ENCODE data around the gene CCNY. TPM values are rescaled to one million over a fixed set of nuclear protein-coding genes. Genes with fewer than 3 reads are reported as not detected.

CCNY gene
- total RNA-seq, 2 experiments from 2014 or later = 64.9 to 66.9 TPM

GRCh38 chr10:35371731-35372130 lies 35.4 kb downstream of the CCNY start:
- H3K27ac Mint-ChIP-seq = no peak overlapping the region
- TF ChIP-seq CTCF (IDR thresholded peaks at IDR 0.05) = no peak
- no peaks in the 10 kb centered on the region for H3K27me3 Mint-ChIP-seq
- DNase-seq (no peak), ATAC-seq (ENCODE audit: poor library complexity) (no peak)
- Histone ChIP-seq H3K9me3 (ENCODE audit: control insufficient read depth in 1 of 2, insufficient read depth in 1 of 2, low read length in 2 of 2) (no peaks in the 10 kb centered on the region), H3K4me1 (ENCODE audit: insufficient read depth, low read length) (peaks cover 47% of the 10 kb centered on the region), H3K36me3 (ENCODE audit: insufficient read depth, low read length) (no peaks in the 10 kb centered on the region), H3K27ac (ENCODE audit: low read depth in 1 of 2, low read length in 2 of 2) (no peak overlapping the region), H3K4me3 (ENCODE audit: low read length) (no peak overlapping the region), H3K27me3 (ENCODE audit: control insufficient read depth in 1 of 2, insufficient read depth in 2 of 2, low read length in 2 of 2) (no peaks in the 10 kb centered on the region)
- CTCF ChIA-PET = no interaction called here
- H3K9me3 Mint-ChIP-seq = no peaks in the 10 kb centered on the region
- POLR2A ChIA-PET = no interaction called here
- H3K4me1 Mint-ChIP-seq (ENCODE audit: low read depth) = peaks cover 90% of the 10 kb centered on the region
- peaks cover 8% of the 10 kb centered on the region for H3K36me3 Mint-ChIP-seq (ENCODE audit: low read depth)
- intact Hi-C loops (cut with DNase I, micrococcal nuclease) = no loop called here
- peak overlapping the region; percentile 12 for H3K4me3 Mint-ChIP-seq

GRCh38 chr10:35372329-35372728 lies 36.0 kb downstream of the CCNY start:
- Mint-ChIP-seq H3K4me3 (peak overlapping the region; percentile 11), H3K9me3 (no peaks in the 10 kb centered on the region), H3K36me3 (ENCODE audit: low read depth) (peaks cover 8% of the 10 kb centered on the region), H3K4me1 (ENCODE audit: low read depth) (peaks cover 93% of the 10 kb centered on the region), H3K27me3 (no peaks in the 10 kb centered on the region), H3K27ac (no peak overlapping the region)
- ATAC-seq (ENCODE audit: poor library complexity) (no peak), DNase-seq (no peak)
- peaks cover 47% of the 10 kb centered on the region for H3K4me1 ChIP-seq (ENCODE audit: insufficient read depth, low read length)
- no peaks in the 10 kb centered on the region for H3K27me3 ChIP-seq (ENCODE audit: control insufficient read depth in 1 of 2, insufficient read depth in 2 of 2, low read length in 2 of 2)
- TF ChIP-seq CTCF (IDR thresholded peaks at IDR 0.05) = no peak
- CTCF ChIA-PET = no interaction called here
- H3K36me3 ChIP-seq (ENCODE audit: insufficient read depth, low read length) = no peaks in the 10 kb centered on the region
- POLR2A ChIA-PET = no interaction called here
- no peak overlapping the region for H3K4me3 ChIP-seq (ENCODE audit: low read length)
- intact Hi-C loops (cut with DNase I, micrococcal nuclease) = no loop called here
- H3K27ac ChIP-seq (ENCODE audit: low read depth in 1 of 2, low read length in 2 of 2) = no peak overlapping the region
- H3K9me3 ChIP-seq (ENCODE audit: control insufficient read depth in 1 of 2, insufficient read depth in 1 of 2, low read length in 2 of 2) = no peaks in the 10 kb centered on the region

GRCh38 chr10:35375091-35375765 lies 38.9 kb downstream of the CCNY start:
- H3K27me3 Mint-ChIP-seq = no peaks in the 10 kb centered on the region
- no peak overlapping the region for H3K27ac ChIP-seq (ENCODE audit: low read depth in 1 of 2, low read length in 2 of 2)
- peaks cover 8% of the 10 kb centered on the region for H3K36me3 Mint-ChIP-seq (ENCODE audit: low read depth)
- ATAC-seq (ENCODE audit: poor library complexity) (no peak), DNase-seq (no peak)
- POLR2A ChIA-PET = no interaction called here
- no peaks in the 10 kb centered on the region for H3K36me3 ChIP-seq (ENCODE audit: insufficient read depth, low read length)
- H3K4me3 Mint-ChIP-seq = no peak overlapping the region
- intact Hi-C loops (cut with DNase I, micrococcal nuclease) = loop anchor here in 1 of 2 experiments (5.0 kb wide), 1 partner anchor 33 kb away; no protein-coding TSS in a partner anchor
- H3K4me3 ChIP-seq (ENCODE audit: low read length) = no peak overlapping the region
- CTCF ChIA-PET = interaction anchor here (1.2 kb wide), 1 partner anchor 21 kb away, joined by 4 read pairs; no protein-coding TSS in a partner anchor
- no peaks in the 10 kb centered on the region for H3K9me3 ChIP-seq (ENCODE audit: control insufficient read depth in 1 of 2, insufficient read depth in 1 of 2, low read length in 2 of 2)
- H3K27me3 ChIP-seq (ENCODE audit: control insufficient read depth in 1 of 2, insufficient read depth in 2 of 2, low read length in 2 of 2) = no peaks in the 10 kb centered on the region
- H3K27ac Mint-ChIP-seq = no peak overlapping the region
- H3K9me3 Mint-ChIP-seq = no peaks in the 10 kb centered on the region
- H3K4me1 Mint-ChIP-seq (ENCODE audit: low read depth) = peaks cover 96% of the 10 kb centered on the region
- H3K4me1 ChIP-seq (ENCODE audit: insufficient read depth, low read length) = peaks cover 45% of the 10 kb centered on the region
- no peak for TF ChIP-seq CTCF (IDR thresholded peaks at IDR 0.05)
